ENCODE data around the gene SNX3.

GRCh38 chr6:108163644-108164542 is 96.9 kb downstream of the SNX3 start:
- TF ChIP-seq EZH2 (IDR thresholded peaks at IDR 0.05; ENCODE audit: borderline replicate concordance, low read length), result no peak
- no peak for TF ChIP-seq CTCF (conservative IDR thresholded peaks at IDR 0.05 in 1 of 2, IDR thresholded peaks at IDR 0.05 in 1 of 2; ENCODE audit: extremely low read depth in 1 of 2, insufficient read depth in 1 of 2, low read depth in 1 of 2, low read length in 2 of 2)

Measured in mammary epithelial cell (primary cell).